Measurements from ENCODE around the gene OVCA2.
A peak's percentile ranks its signal among the peaks of the same experiment; 100 is the strongest.

OVCA2 gene

DNA sequence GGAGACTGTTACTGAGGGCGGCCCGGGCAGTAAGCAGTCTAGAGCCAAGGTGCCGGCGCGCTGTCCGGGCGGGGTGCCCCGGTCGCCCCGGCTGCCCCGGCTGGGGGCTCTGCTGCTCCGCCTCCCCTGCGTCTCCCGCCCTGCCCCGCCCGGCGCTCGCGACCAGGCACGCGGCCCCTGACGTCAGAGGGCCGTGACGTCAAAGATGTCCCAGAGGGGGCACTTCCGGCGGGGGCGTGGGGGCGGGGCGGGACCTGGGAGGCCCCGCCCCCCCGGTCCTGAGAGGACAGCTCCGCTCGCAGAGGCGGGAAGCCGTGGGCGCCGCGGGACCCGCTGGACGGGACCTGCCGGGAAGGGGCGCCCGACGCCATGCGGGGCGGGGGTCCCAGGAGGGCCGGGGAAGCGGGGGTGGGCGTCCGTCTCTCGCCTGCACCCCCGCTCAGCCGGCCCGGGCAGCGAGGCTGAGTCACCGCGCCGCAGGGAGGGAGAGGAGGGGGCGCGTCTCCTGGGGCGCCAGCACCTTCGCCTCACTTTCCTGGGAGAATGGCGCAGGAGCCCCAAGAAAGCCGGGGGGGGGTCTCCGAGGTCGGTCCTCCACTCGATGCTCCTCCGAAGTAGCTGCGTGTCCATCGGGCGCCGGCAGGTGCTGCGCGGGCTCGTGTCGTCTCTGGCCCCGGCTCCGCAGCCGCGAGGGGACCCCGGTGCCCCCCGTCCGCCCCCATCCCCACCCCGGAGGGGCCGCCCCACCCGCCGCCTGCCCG lies 8.7 kb downstream of the OVCA2 start:
- peak overlapping the region; percentile 45 for H3K4me3 ChIP-seq (ENCODE audit: low read depth, low read length)

DNA sequence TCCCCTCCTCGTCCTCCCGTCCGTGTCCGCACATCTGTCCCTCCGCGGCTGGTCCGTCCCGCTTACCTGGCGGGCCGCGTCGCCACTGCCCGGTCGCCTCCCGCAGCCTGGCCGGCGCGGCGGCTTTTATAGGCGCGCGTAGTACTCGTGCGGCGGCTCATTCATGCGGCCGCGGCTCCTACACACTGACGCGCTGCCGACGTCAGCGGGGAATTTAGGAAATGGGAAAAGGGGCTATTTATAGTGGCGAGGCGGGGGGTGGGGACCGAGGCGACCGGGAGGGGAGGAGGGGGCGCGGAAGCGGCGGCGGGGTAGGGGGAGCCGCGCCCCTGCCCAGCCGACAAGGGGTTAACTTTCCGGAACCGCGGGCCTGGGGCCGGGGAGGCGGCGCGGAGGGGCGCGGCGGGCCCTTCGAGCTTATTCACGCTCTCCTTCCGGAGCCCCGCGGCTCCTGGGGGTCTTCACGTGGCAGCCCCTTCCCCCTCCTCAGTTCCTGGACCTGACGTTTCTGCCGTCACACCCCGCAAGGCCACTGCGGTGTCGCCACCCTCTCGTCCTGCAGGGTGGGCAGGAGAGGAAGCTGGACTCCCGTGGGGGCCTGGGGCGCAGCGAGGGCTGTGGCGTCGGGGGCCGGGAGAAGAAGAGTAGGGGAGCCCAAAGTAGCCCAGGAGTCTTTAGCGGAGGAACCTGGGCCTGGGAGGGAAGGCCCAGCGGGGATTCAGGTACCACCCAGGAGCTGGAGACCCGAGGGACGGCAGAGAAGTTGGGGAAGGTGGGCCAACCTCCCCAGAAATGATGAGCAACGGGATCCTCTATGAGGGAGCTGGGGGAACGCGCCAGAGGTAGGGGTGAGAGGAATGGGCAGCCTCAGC lies 9.5 kb downstream of the OVCA2 start:
- DNase-seq (ENCODE audit: low read depth) = no peak

More for the DNA sequence above, 8.7 kb downstream of the OVCA2 start:
- no peak for DNase-seq (ENCODE audit: low read depth)

DNA sequence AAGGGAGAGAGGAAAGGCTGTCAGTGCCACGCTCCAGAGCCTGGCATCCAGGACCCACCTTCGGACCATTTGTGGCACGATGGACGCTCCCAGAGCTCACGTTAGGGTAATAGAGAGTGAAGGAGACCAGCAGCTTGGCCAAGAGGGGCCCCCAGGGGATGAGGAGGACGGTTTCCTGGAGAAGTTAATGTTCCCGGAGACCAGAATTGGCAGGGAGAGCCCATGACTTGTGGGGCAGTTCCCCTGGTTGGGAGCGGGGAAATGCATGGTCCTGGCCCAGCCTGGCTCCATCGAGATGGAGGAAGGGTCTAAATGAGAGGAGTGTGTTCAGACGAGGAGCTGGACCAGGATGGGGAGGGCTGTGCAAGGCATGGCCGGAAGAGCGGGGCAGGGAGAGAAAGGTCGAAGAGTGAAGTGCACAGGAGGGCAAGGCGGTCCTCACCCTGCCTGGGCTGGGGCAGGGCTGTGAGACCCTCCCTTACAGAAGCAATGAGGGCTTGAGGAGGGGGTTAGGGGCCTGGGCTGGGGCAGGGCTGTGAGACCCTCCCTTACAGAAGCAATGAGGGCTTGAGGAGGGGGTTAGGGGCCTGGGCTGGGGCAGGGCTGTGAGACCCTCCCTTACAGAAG lies 10.2 kb downstream of the OVCA2 start:
- DNase-seq (ENCODE audit: low read depth) = no peak

More for the DNA sequence above, 9.5 kb downstream of the OVCA2 start:
- H3K4me3 ChIP-seq (ENCODE audit: low read depth, low read length) = peak overlapping the region; percentile 45

DNA sequence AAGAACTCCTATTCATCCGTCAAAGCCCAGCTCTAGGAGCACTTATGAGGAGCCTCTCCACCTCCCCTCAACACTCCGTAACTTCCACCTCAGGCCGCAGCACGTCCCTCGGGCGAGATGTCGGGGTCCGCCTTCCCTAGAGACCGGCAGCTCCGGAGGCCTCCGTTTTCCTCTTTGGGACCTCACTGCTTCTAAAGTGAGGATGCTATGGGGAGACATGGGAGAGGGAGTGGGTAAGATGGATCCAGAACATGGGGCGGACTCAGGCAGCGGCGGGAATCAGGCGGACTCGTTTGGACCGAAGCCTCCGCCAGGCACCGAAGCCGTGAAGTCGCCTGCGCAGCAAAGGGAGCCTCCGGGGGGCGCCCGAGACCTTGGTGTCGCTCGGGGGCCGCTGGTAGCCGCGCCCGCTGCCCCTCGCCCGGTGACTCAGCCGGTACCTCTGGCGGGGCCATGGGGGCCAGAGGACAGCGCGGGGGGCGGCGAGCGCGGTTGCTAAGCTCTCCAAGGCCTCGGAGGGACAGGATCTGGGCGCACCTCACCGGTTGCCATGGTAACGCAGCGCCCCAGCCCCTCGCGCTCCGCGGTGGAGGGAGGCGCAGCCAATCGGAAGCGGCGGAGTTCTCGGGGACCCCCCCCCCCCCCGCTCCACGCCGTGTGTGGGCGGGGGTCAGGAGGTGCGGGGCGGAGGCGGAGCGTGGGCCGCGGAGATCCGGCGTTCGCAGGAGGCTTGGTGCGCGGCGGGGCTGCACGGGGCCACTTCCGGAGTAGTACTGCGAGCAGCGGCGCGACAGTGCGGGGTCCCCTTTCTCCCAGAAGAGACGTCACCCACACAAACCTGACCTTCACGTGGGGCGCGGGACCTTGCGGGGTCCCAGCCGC lies 11.8 kb downstream of the OVCA2 start:
- no peak for DNase-seq (ENCODE audit: low read depth)
- peak overlapping the region; percentile 72 for H3K4me3 ChIP-seq (ENCODE audit: low read depth, low read length)

More for the DNA sequence above, 10.2 kb downstream of the OVCA2 start:
- no peak overlapping the region for H3K4me3 ChIP-seq (ENCODE audit: low read depth, low read length)

DNA sequence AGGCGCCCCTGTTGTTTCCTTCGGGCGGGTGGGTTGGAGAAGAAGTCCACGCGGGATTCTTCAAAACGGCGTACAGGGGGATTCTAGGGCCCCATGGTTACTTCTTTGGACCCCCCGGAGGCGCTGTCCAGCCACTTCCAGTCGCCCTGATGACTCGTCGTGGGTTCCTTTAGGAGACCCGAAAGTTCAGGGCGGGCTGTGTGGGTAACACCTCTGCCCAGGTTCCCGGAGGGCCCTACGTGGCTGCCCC lies 12.4 kb downstream of the OVCA2 start:
- DNase-seq (ENCODE audit: low read depth) = no peak
- peak overlapping the region; percentile 72 for H3K4me3 ChIP-seq (ENCODE audit: low read depth, low read length)

DNA sequence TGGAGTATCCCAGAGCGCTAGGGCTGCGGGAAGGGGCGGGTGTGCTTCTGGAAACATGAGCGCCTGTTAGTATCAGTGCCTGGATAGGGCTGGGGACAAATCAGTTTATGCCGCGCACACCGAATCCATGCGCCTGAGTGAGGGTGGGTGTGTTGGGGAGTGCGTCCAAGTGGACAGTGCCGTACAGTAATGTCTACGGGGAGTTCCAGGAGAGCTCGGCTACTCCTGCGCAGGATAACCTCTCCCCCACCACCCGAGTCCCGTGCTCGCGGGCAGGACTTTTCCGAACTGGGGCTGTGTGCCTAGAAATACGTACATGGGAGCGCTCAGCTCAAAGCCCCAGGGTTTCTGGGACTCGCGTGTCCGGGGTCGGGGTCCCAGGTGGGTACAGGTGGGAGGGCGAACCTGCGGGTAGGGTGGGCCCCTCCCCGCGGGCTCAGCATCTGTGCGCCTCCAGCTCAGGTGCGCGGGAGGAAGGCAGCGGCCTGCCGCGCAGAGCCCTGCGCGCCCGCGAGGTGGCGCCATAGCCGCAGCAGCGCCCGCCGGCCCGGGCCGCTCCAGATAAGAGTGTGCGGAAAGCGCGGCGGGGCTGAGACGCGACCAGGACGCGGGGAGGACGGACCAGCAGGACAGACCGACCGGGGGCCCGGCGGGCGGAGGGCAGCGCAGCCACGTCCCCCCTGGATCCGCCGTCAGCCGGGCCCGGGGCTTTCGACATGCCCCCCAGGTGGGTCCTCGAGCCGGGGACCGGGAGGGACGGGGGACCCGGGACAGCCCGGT lies 12.9 kb downstream of the OVCA2 start, which contains the start of gene HIC1:
Gene HIC1 (plus strand): TSS at position 592 of the 780 bp plus-strand sequence. CDS start 1,588 bp downstream, outside the sequence.
- H3K4me3 ChIP-seq (ENCODE audit: low read depth, low read length) = peak within 1 kb of the TSS; percentile 72
- no peak for DNase-seq (ENCODE audit: low read depth)

DNA sequence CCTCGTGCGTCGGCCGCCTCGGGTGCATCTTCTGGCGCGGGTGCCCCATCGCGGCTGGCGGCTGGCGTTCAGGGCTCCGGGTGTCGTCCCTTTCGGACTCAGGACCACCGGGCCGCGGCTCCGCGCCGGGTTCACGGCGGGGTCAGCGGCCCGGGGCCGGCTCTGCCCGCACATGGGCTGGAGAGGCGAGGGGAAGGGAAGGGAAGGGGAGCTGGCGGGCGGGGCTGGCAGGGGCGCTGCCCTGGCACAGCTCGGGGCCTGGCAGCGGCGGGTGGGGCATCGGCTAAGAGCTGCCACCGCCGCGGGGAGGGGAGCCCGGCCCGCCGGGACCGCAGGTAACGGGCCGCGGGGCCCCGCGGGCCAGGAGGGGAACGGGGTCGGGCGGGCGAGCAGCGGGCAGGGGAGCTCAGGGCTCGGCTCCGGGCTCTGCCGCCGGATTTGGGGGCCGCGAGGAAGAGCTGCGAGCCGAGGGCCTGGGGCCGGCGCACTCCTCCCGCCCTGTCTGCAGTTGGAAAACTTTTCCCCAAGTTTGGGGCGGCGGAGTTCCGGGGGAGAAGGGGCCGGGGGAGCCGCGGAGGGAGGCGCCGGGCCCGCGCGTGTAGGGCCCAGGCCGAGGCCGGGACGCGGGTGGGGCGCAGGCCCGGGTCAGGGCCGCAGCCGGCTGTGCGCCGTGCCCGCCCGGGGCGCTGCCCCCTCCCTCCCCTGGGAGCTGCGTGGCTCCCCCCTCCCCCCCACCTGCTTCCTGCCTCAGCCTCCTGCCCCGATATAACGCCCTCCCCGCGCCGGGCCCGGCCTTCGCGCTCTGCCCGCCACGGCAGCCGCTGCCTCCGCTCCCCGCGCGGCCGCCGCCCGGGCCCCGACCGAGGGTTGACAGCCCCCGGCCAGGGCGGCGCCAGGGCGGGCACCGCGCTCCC lies 13.7 kb downstream of the OVCA2 start:
- DNase-seq (ENCODE audit: low read depth) = no peak
- H3K4me3 ChIP-seq (ENCODE audit: low read depth, low read length) = peak overlapping the region; percentile 72

DNA sequence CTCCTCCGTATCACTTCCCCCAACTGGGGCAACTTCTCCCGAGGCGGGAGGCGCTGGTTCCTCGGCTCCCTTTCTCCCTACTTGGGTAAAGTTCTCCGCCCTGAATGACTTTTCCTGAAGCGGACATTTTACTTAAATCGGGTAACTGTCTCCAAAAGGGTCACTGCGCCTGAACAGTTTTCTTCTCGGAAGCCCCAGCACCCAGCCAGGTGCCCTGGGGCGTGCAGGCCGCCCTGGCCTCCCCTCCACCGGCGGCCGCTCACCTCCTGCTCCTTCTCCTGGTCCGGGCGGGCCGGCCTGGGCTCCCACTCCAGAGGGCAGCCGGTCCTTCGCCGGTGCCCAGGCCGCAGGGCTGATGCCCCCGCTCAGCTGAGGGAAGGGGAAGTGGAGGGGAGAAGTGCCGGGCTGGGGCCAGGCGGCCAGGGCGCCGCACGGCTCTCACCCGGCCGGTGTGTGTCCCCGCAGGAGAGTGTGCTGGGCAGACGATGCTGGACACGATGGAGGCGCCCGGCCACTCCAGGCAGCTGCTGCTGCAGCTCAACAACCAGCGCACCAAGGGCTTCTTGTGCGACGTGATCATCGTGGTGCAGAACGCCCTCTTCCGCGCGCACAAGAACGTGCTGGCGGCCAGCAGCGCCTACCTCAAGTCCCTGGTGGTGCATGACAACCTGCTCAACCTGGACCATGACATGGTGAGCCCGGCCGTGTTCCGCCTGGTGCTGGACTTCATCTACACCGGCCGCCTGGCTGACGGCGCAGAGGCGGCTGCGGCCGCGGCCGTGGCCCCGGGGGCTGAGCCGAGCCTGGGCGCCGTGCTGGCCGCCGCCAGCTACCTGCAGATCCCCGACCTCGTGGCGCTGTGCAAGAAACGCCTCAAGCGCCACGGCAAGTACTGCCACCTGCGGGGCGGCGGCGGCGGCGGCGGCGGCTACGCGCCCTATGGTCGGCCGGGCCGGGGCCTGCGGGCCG lies 14.7 kb downstream of the OVCA2 start:
- peak overlapping the region; percentile 72 for H3K4me3 ChIP-seq (ENCODE audit: low read depth, low read length)
- no peak for DNase-seq (ENCODE audit: low read depth)

DNA sequence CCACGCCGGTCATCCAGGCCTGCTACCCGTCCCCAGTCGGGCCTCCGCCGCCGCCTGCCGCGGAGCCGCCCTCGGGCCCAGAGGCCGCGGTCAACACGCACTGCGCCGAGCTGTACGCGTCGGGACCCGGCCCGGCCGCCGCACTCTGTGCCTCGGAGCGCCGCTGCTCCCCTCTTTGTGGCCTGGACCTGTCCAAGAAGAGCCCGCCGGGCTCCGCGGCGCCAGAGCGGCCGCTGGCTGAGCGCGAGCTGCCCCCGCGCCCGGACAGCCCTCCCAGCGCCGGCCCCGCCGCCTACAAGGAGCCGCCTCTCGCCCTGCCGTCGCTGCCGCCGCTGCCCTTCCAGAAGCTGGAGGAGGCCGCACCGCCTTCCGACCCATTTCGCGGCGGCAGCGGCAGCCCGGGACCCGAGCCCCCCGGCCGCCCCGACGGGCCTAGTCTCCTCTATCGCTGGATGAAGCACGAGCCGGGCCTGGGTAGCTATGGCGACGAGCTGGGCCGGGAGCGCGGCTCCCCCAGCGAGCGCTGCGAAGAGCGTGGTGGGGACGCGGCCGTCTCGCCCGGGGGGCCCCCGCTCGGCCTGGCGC lies 15.4 kb downstream of the OVCA2 start:
- H3K4me3 ChIP-seq (ENCODE audit: low read depth, low read length) = peak overlapping the region; percentile 42
- DNase-seq (ENCODE audit: low read depth) = no peak

DNA sequence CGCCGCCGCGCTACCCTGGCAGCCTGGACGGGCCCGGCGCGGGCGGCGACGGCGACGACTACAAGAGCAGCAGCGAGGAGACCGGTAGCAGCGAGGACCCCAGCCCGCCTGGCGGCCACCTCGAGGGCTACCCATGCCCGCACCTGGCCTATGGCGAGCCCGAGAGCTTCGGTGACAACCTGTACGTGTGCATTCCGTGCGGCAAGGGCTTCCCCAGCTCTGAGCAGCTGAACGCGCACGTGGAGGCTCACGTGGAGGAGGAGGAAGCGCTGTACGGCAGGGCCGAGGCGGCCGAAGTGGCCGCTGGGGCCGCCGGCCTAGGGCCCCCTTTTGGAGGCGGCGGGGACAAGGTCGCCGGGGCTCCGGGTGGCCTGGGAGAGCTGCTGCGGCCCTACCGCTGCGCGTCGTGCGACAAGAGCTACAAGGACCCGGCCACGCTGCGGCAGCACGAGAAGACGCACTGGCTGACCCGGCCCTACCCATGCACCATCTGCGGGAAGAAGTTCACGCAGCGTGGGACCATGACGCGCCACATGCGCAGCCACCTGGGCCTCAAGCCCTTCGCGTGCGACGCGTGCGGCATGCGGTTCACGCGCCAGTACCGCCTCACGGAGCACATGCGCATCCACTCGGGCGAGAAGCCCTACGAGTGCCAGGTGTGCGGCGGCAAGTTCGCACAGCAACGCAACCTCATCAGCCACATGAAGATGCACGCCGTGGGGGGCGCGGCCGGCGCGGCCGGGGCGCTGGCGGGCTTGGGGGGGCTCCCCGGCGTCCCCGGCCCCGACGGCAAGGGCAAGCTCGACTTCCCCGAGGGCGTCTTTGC lies 16.2 kb downstream of the OVCA2 start:
- DNase-seq (ENCODE audit: low read depth) = no peak
- H3K4me3 ChIP-seq (ENCODE audit: low read depth, low read length) = peak overlapping the region; percentile 42

DNA sequence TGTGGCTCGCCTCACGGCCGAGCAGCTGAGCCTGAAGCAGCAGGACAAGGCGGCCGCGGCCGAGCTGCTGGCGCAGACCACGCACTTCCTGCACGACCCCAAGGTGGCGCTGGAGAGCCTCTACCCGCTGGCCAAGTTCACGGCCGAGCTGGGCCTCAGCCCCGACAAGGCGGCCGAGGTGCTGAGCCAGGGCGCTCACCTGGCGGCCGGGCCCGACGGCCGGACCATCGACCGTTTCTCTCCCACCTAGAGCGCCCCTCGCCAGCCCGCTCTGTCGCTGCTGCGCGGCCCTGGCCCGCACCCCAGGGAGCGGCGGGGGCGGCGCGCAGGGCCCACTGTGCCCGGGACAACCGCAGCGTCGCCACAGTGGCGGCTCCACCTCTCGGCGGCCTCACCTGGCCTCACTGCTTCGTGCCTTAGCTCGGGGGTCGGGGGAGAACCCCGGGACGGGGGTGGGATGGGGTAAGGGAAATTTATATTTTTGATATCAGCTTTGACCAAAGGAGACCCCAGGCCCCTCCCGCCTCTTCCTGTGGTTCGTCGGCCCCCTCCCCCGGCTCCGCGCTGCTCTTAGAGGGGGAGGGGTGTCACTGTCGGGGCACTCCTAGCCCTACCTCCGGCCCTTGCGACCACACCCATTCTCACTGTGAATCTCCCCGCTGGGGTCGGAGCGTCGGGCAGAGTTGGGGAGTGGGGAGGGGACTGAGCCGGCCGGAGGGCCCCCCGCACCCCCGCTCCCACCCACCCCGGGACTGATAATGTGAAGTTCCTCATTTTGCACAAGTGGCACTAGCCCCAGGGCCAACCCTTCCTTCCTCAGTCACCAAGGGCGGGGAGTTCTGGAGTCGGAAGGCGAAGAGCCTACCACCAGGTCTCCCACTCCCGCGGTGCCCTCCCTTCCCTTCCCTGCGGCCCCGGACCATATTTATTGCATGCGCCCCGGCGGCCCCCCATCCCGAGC lies 17.0 kb downstream of the OVCA2 start:
- DNase-seq (ENCODE audit: low read depth) = no peak
- H3K4me3 ChIP-seq (ENCODE audit: low read depth, low read length) = peak overlapping the region; percentile 42

DNA sequence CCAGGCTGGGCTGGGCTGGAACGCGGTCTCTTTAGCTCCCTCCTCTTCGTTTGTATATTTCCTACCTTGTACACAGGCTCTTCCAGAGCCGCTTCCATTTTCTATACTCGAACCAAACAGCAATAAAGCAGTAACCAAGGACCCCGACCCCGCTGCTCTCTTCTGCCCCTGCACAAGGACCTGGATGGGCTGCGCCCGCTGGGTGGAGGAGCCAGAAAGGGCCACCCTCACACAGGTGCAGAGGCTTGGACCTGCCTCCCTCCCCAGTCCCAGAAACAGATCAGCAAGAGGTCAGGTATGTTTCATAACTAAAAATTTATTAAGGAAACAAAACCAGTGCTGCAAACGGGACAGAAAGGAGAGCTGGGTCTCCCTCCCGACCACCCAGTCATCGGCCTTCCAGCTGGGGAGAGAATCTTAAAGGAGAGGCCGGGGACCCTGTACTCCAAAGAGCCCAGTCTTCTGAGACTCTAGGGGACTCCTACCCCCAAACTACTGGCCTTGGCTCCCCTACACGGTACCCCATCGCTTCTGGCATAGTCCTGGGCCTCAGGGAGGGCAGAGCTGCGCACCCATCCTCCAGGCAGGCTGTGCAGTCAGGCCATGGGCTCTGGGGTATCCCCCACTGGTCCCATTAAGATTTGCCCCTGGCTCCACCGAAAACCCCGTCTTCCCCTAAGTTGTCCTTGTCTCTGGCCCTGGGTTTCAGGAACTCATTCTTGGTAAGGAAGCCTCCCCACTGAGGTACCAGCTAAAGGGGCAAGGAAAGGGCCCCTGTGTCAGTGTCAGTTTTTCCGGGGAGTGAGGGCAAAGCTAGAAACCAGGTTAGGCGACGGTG lies 17.9 kb downstream of the OVCA2 start:
- H3K4me3 ChIP-seq (ENCODE audit: low read depth, low read length) = peak overlapping the region; percentile 42
- DNase-seq (ENCODE audit: low read depth) = no peak

DNA sequence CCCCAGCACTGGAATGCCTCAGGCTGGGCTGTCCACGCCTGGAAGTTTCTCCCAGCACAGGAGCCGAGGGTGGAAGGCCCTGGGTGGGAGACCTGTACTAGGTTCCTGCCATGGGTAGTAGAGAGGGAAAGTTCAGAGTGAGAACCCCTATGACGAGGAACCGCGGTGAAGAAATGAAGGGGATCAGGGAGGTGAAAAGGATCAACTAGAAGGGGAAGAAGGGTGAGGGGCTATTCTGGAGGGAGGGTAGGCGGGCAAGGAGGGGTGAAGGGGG lies 18.5 kb downstream of the OVCA2 start:
- no peak for DNase-seq (ENCODE audit: low read depth)
- H3K4me3 ChIP-seq (ENCODE audit: low read depth, low read length) = no peak overlapping the region
